ENCODE results near the gene PPP3CB.

PPP3CB gene

GRCh38 chr10:73509695-73510094 lies 13.9 kb upstream of the PPP3CB start:
- no CpG with 5 or more reads among the region's 5 CpGs for WGBS (ENCODE audit: insufficient coverage, insufficient read length)
- Histone ChIP-seq H3K27me3 (ENCODE audit: control insufficient read depth, insufficient read depth, low read length) (no peaks in the 10 kb centered on the region), H3K4me3 (ENCODE audit: low read length) (no peak overlapping the region), H3K27ac (ENCODE audit: low read length) (no peak overlapping the region), H3K36me3 (ENCODE audit: control insufficient read depth, insufficient read depth, low read length) (0 out of 2 replicates have a peak, but pooled peaks cover 2% of the 10 kb centered on the region), H3K4me1 (ENCODE audit: control insufficient read depth, insufficient read depth, low read length) (no peaks in the 10 kb centered on the region), H3K9me3 (ENCODE audit: control insufficient read depth, insufficient read depth, low read length) (no peaks in the 10 kb centered on the region)
- no peak for DNase-seq (ENCODE audit: low read depth, low spot score)

DNA sequence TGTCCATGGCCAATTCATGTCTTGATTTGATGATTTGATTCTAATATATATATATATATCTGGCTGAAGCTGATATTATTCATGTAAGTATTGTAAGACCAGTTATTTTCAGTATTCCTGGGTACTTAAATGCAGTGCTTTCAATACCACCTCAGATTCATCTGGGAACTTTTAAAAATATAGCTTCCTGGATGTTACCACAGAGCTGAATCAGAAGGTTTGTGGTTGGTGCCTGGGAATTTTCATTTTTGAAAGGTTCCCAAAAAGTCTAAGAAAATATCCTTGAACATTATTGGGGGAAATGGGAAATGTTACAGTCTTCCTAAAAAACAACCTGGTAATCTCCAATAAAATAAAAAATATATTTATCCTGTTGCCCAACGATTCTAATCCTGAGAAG lies 10.7 kb upstream of the PPP3CB start:
- Histone ChIP-seq H3K9me3 (ENCODE audit: control insufficient read depth, insufficient read depth, low read length) (no peaks in the 10 kb centered on the region), H3K27ac (ENCODE audit: low read length) (no peak overlapping the region)

GRCh38 chr10:73506074-73506473 lies 10.2 kb upstream of the PPP3CB start:
- Histone ChIP-seq H3K4me1 (ENCODE audit: control insufficient read depth, insufficient read depth, low read length) (no peaks in the 10 kb centered on the region), H3K27ac (ENCODE audit: low read length) (no peak overlapping the region), H3K9me3 (ENCODE audit: control insufficient read depth, insufficient read depth, low read length) (no peaks in the 10 kb centered on the region), H3K36me3 (ENCODE audit: control insufficient read depth, insufficient read depth, low read length) (0 out of 2 replicates have a peak, but pooled peaks cover 3% of the 10 kb centered on the region), H3K27me3 (ENCODE audit: control insufficient read depth, insufficient read depth, low read length) (no peaks in the 10 kb centered on the region), H3K4me3 (ENCODE audit: low read length) (no peak overlapping the region)
- no peak for DNase-seq (ENCODE audit: low read depth, low spot score)

More for the DNA sequence above, 10.7 kb upstream of the PPP3CB start:
- no CpG with 5 or more reads among the region's 1 CpG for WGBS (ENCODE audit: insufficient coverage, insufficient read length)
- H3K4me1 ChIP-seq (ENCODE audit: control insufficient read depth, insufficient read depth, low read length): no peaks in the 10 kb centered on the region
- 0 out of 2 replicates have a peak, but pooled peaks cover 3% of the 10 kb centered on the region for H3K36me3 ChIP-seq (ENCODE audit: control insufficient read depth, insufficient read depth, low read length)
- no peak overlapping the region for H3K4me3 ChIP-seq (ENCODE audit: low read length)
- DNase-seq (ENCODE audit: low read depth, low spot score): no peak
- no peaks in the 10 kb centered on the region for H3K27me3 ChIP-seq (ENCODE audit: control insufficient read depth, insufficient read depth, low read length)

DNA sequence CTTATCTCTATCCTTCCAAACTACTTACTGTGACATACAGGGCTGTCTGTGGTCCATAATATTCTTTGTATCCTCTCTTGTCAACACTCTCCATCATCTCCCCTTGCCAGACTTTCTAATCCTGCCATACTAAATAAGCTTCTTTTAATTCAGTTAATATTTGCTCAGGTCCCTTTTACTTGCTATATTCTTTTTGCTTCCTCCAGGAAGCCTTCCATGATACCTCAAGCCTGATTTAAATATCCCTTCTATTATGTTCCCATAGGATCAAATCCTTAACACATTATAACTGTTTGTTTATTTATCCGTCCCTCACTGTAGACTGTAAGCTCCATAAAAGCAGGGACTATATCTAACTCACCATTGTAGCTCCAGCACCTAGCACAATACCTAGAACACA lies 7.2 kb upstream of the PPP3CB start:
- 0 out of 2 replicates have a peak, but pooled peaks cover 3% of the 10 kb centered on the region for H3K36me3 ChIP-seq (ENCODE audit: control insufficient read depth, insufficient read depth, low read length)
- no peaks in the 10 kb centered on the region for H3K27me3 ChIP-seq (ENCODE audit: control insufficient read depth, insufficient read depth, low read length)
- no peak overlapping the region for H3K27ac ChIP-seq (ENCODE audit: low read length)
- WGBS (ENCODE audit: insufficient coverage, insufficient read length): no CpG with 5 or more reads among the region's 1 CpG
- no peak overlapping the region for H3K4me3 ChIP-seq (ENCODE audit: low read length)
- H3K4me1 ChIP-seq (ENCODE audit: control insufficient read depth, insufficient read depth, low read length): no peaks in the 10 kb centered on the region
- no peaks in the 10 kb centered on the region for H3K9me3 ChIP-seq (ENCODE audit: control insufficient read depth, insufficient read depth, low read length)
- DNase-seq (ENCODE audit: low read depth, low spot score): no peak

- H3K27ac ChIP-seq (ENCODE audit: low read length): no peak overlapping the region
- H3K36me3 ChIP-seq (ENCODE audit: control insufficient read depth, insufficient read depth, low read length): 0 out of 2 replicates have a peak, but pooled peaks cover 3% of the 10 kb centered on the region
- H3K27me3 ChIP-seq (ENCODE audit: control insufficient read depth, insufficient read depth, low read length): no peaks in the 10 kb centered on the region
- H3K9me3 ChIP-seq (ENCODE audit: control insufficient read depth, insufficient read depth, low read length): no peaks in the 10 kb centered on the region
- H3K4me1 ChIP-seq (ENCODE audit: control insufficient read depth, insufficient read depth, low read length): no peaks in the 10 kb centered on the region; the same call in 1 of the 2 replicates
- no peak for DNase-seq (ENCODE audit: low read depth, low spot score)
- H3K4me3 ChIP-seq (ENCODE audit: low read length): no peak overlapping the region
Observed at GRCh38 chr10:73501651-73502050, 5.8 kb upstream of the PPP3CB start.

DNA sequence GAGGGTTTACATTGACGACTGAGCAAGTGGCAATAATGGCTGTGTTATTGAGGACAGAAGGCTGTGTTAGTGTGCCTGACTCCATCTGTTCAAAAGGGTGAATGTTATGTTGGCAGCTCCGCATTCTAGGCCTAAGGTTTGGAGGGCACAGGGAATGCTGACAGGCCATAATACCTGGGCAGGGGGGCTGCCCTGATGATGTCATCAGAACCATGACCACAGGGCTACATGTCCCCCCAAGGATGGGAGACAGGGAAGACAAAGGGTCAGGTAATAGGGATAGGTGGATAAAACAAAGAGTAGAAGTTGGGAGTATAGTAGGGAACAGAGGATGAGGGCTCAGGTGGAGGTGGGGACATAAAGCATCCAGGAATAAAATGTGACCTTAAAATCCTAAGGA lies 1.8 kb upstream of the PPP3CB start:
- Histone ChIP-seq H3K27ac (ENCODE audit: low read length) (no peak overlapping the region), H3K4me1 (ENCODE audit: control insufficient read depth, insufficient read depth, low read length) (no peaks in the 10 kb centered on the region; the same call in 1 of the 2 replicates)
- WGBS (ENCODE audit: insufficient coverage, insufficient read length): no CpG with 5 or more reads among the region's 2 CpGs

GRCh38 chr10:73495226-73495883 lies 469 bp downstream of the PPP3CB start:
- Histone ChIP-seq H3K27ac (ENCODE audit: low read length) (no peak overlapping the region), H3K4me3 (ENCODE audit: low read length) (peak overlapping the region; percentile 86), H3K9me3 (ENCODE audit: control insufficient read depth, insufficient read depth, low read length) (no peaks in the 10 kb centered on the region), H3K27me3 (ENCODE audit: control insufficient read depth, insufficient read depth, low read length) (no peaks in the 10 kb centered on the region), H3K36me3 (ENCODE audit: control insufficient read depth, insufficient read depth, low read length) (no peaks in the 10 kb centered on the region), H3K4me1 (ENCODE audit: control insufficient read depth, insufficient read depth, low read length) (no peaks in the 10 kb centered on the region; the same call in 1 of the 2 replicates)
- no CpG with 5 or more reads among the region's 55 CpGs for WGBS (ENCODE audit: insufficient coverage, insufficient read length)
- no peak for DNase-seq (ENCODE audit: low read depth, low spot score)

More for the DNA sequence above, 1.8 kb upstream of the PPP3CB start:
- DNase-seq (ENCODE audit: low read depth, low spot score): no peak
- Histone ChIP-seq H3K4me3 (ENCODE audit: low read length) (no peak overlapping the region), H3K36me3 (ENCODE audit: control insufficient read depth, insufficient read depth, low read length) (no peaks in the 10 kb centered on the region), H3K27me3 (ENCODE audit: control insufficient read depth, insufficient read depth, low read length) (no peaks in the 10 kb centered on the region), H3K9me3 (ENCODE audit: control insufficient read depth, insufficient read depth, low read length) (no peaks in the 10 kb centered on the region)

GRCh38 chr10:73494877-73495225 lies 973 bp downstream of the PPP3CB start:
- H3K4me3 ChIP-seq (ENCODE audit: low read length): peak overlapping the region; percentile 86; the same call in 1 of the 2 replicates
- H3K27me3 ChIP-seq (ENCODE audit: control insufficient read depth, insufficient read depth, low read length): no peaks in the 10 kb centered on the region
- H3K4me1 ChIP-seq (ENCODE audit: control insufficient read depth, insufficient read depth, low read length): no peaks in the 10 kb centered on the region; the same call in 1 of the 2 replicates
- no peak for DNase-seq (ENCODE audit: low read depth, low spot score)
- H3K27ac ChIP-seq (ENCODE audit: low read length): no peak overlapping the region
- no CpG with 5 or more reads among the region's 2 CpGs for WGBS (ENCODE audit: insufficient coverage, insufficient read length)
- H3K36me3 ChIP-seq (ENCODE audit: control insufficient read depth, insufficient read depth, low read length): no peaks in the 10 kb centered on the region
- H3K9me3 ChIP-seq (ENCODE audit: control insufficient read depth, insufficient read depth, low read length): no peaks in the 10 kb centered on the region

DNA sequence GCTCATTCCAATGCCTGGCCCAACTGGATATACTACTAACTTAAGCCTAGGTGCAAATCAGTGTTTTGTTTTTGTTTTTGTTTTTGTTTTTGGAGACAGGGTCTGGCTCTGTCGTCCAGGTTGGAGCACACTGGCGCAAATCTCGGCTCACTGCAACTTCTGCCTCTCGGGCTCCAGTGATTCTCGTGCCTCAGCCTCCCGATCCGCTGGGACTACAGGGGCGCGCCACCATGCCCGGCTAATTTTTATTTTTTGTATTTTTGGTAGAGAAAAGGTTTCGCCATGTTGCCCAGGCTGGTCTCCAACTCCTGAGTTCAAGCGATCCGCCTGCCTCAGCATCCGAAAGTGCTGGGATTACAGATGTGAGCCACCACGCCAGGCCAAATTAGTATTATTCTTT lies 1.6 kb downstream of the PPP3CB start:
- H3K4me3 ChIP-seq (ENCODE audit: low read length): no peak overlapping the region
- no peak for DNase-seq (ENCODE audit: low read depth, low spot score)
- no CpG with 5 or more reads among the region's 15 CpGs for WGBS (ENCODE audit: insufficient coverage, insufficient read length)
- H3K4me1 ChIP-seq (ENCODE audit: control insufficient read depth, insufficient read depth, low read length): no peaks in the 10 kb centered on the region; the same call in 1 of the 2 replicates
- no peak overlapping the region for H3K27ac ChIP-seq (ENCODE audit: low read length)
- H3K27me3 ChIP-seq (ENCODE audit: control insufficient read depth, insufficient read depth, low read length): no peaks in the 10 kb centered on the region
- no peaks in the 10 kb centered on the region for H3K36me3 ChIP-seq (ENCODE audit: control insufficient read depth, insufficient read depth, low read length)
- no peaks in the 10 kb centered on the region for H3K9me3 ChIP-seq (ENCODE audit: control insufficient read depth, insufficient read depth, low read length)

GRCh38 chr10:73493781-73494180 lies 2.0 kb downstream of the PPP3CB start:
- H3K4me1 ChIP-seq (ENCODE audit: control insufficient read depth, insufficient read depth, low read length): no peaks in the 10 kb centered on the region; the same call in 1 of the 2 replicates
- no CpG with 5 or more reads among the region's 2 CpGs for WGBS (ENCODE audit: insufficient coverage, insufficient read length)
- DNase-seq (ENCODE audit: low read depth, low spot score): no peak
- H3K9me3 ChIP-seq (ENCODE audit: control insufficient read depth, insufficient read depth, low read length): no peaks in the 10 kb centered on the region
- no peaks in the 10 kb centered on the region for H3K27me3 ChIP-seq (ENCODE audit: control insufficient read depth, insufficient read depth, low read length)
- H3K4me3 ChIP-seq (ENCODE audit: low read length): no peak overlapping the region
- H3K36me3 ChIP-seq (ENCODE audit: control insufficient read depth, insufficient read depth, low read length): no peaks in the 10 kb centered on the region
- no peak overlapping the region for H3K27ac ChIP-seq (ENCODE audit: low read length)

DNA sequence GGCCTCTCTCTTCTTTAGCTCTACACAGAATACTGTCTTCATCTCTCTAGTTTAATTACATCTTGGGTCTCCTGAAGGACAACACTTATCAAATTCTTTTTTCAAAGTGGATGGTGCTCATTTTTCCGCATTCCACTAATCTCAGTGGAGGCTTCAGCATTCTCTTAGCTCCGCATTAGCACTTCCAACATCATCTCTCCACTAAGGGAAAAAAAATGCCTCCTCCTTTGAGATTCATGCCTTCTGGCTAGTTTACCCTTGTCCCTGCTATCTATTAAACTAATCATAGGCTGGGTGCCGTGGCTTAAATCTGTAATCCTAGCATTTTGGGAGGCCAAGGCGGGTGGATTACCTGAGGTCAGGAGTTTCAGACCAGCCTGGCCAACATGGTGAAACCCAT lies 9.2 kb downstream of the PPP3CB start:
- WGBS (ENCODE audit: insufficient coverage, insufficient read length): no CpG with 5 or more reads among the region's 4 CpGs
- Histone ChIP-seq H3K4me1 (ENCODE audit: control insufficient read depth, insufficient read depth, low read length) (no peaks in the 10 kb centered on the region), H3K27me3 (ENCODE audit: control insufficient read depth, insufficient read depth, low read length) (no peaks in the 10 kb centered on the region), H3K36me3 (ENCODE audit: control insufficient read depth, insufficient read depth, low read length) (no peaks in the 10 kb centered on the region), H3K27ac (ENCODE audit: low read length) (no peak overlapping the region), H3K4me3 (ENCODE audit: low read length) (no peak overlapping the region), H3K9me3 (ENCODE audit: control insufficient read depth, insufficient read depth, low read length) (no peaks in the 10 kb centered on the region)
- DNase-seq (ENCODE audit: low read depth, low spot score): no peak

Data from iPS DF 6.9 (cell line).